ENCODE measurements around the gene PTGIS.

Gene PTGIS

GRCh38 chr20:49595346-49595745, 27.4 kb upstream of the PTGIS start:
- DNase-seq: no peak

- DNase-seq: no peak
Observed at GRCh38 chr20:49594931-49595315, 27.0 kb upstream of the PTGIS start.

GRCh38 chr20:49594143-49594930, 26.4 kb upstream of the PTGIS start:
- DNase-seq: peak; percentile 29

- DNase-seq: no peak
Observed at GRCh38 chr20:49593466-49594142, 25.7 kb upstream of the PTGIS start.

GRCh38 chr20:49592120-49592519, 24.2 kb upstream of the PTGIS start:
- DNase-seq: no peak

GRCh38 chr20:49591217-49591865, 23.4 kb upstream of the PTGIS start:
- DNase-seq: no peak

GRCh38 chr20:49590163-49591017, 22.5 kb upstream of the PTGIS start:
- DNase-seq: no peak

GRCh38 chr20:49589747-49590146, 21.8 kb upstream of the PTGIS start:
- no peak for DNase-seq

GRCh38 chr20:49587111-49587570, 19.2 kb upstream of the PTGIS start:
- DNase-seq: no peak

GRCh38 chr20:49585585-49586245, 17.8 kb upstream of the PTGIS start:
- DNase-seq: no peak

GRCh38 chr20:49584418-49585382, 16.8 kb upstream of the PTGIS start:
- no peak for DNase-seq

- no peak for DNase-seq
Observed at GRCh38 chr20:49583669-49584417, 15.9 kb upstream of the PTGIS start.

- DNase-seq: no peak
Observed at GRCh38 chr20:49583343-49583668, 15.4 kb upstream of the PTGIS start.

- no peak for DNase-seq
Observed at GRCh38 chr20:49582413-49583334, 14.7 kb upstream of the PTGIS start.

GRCh38 chr20:49581482-49581881, 13.5 kb upstream of the PTGIS start:
- DNase-seq: no peak

GRCh38 chr20:49580813-49581174, 12.9 kb upstream of the PTGIS start:
- no peak for DNase-seq

GRCh38 chr20:49579874-49580812, 12.2 kb upstream of the PTGIS start:
- DNase-seq: no peak

- DNase-seq: no peak
Observed at GRCh38 chr20:49579195-49579594, 11.3 kb upstream of the PTGIS start.

Measured in activated T-cell treated with anti-CD3 and anti-CD28 coated beads for 4 hours (primary cell).